ENCODE measurements around the gene LMNTD1. TPM values are rescaled to one million over a fixed set of nuclear protein-coding genes. Genes with fewer than 3 reads are reported as not detected.

The LMNTD1 gene
- total and polyA plus RNA-seq, 9 of the 15 experiments (the other 6 are each of a cell fraction or from before 2014, with no cell fraction given), result not detected

- TF ChIP-seq, protein P1, sequence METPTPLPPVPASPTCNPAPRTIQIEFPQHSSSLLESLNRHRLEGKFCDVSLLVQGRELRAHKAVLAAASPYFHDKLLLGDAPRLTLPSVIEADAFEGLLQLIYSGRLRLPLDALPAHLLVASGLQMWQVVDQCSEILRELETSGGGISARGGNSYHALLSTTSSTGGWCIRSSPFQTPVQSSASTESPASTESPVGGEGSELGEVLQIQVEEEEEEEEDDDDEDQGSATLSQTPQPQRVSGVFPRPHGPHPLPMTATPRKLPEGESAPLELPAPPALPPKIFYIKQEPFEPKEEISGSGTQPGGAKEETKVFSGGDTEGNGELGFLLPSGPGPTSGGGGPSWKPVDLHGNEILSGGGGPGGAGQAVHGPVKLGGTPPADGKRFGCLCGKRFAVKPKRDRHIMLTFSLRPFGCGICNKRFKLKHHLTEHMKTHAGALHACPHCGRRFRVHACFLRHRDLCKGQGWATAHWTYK (CRISPR knock-in tag; IDR thresholded peaks at IDR 0.05), result no peak
- TF ChIP-seq HDGF (IDR thresholded peaks at IDR 0.05), result no peak
These were observed 2.9 kb downstream of the LMNTD1 start (continued) for GRCh38 chr12:25550186-25550585.

GRCh38 chr12:25549120-25549519 is 4.0 kb downstream of the LMNTD1 start:
- Histone ChIP-seq H4K20me1 (replicated peaks; ENCODE audit: control insufficient read depth, insufficient read depth, low read length) (no peaks in the 10 kb centered on the region), H3K4me1 (replicated peaks in 1 of 2; ENCODE audit: control insufficient read depth in 2 of 2, insufficient read depth in 2 of 2, low read length in 2 of 2) (no peaks in the 10 kb centered on the region), H3K9ac (ENCODE audit: insufficient read depth in 1 of 2, low read depth in 2 of 2, low read length in 2 of 2) (no peak overlapping the region), H3K9me1 (ENCODE audit: control insufficient read depth, insufficient read depth, low read length) (no peaks in the 10 kb centered on the region), H3K79me2 (ENCODE audit: control insufficient read depth, insufficient read depth, low read length) (no peaks in the 10 kb centered on the region), H3K9me3 (replicated peaks; ENCODE audit: control insufficient read depth, insufficient read depth, low read depth, low read length) (no peaks in the 10 kb centered on the region), H3K36me3 (ENCODE audit: control insufficient read depth, insufficient read depth, low read length) (no peaks in the 10 kb centered on the region), H3K4me2 (ENCODE audit: insufficient read depth, low read length) (no peak overlapping the region), H3K27me3 (ENCODE audit: control insufficient read depth in 2 of 2, insufficient read depth in 2 of 2, low read length in 2 of 2) (no peaks in the 10 kb centered on the region), H2AFZ (ENCODE audit: low read depth, low read length) (no peak overlapping the region), H3K4me3 (no peak overlapping the region), H3K27ac (ENCODE audit: extremely low read depth, low read depth, low read length) (no peak overlapping the region)
- DNase-seq (ENCODE audit: extremely low read depth in 1 of 4, low spot score in 3 of 4) (no peak), FAIRE-seq (no peak), ATAC-seq (no peak)
- ChIA-PET POLR2A (no interaction called here), CTCF (ENCODE audit: low intra/inter-chr PET ratio) (no interaction called here)
- no TSS peak for BruUV-seq (replicated peaks)
- TF ChIP-seq YY1 (IDR thresholded peaks at IDR 0.05; ENCODE audit: borderline replicate concordance in 1 of 3, control insufficient read depth in 1 of 3, extremely low read depth in 1 of 3, insufficient read depth in 3 of 3, insufficient read length in 1 of 3, insufficient replicate concordance in 2 of 3, low read depth in 1 of 3, low read length in 2 of 3) (no peak), PTRF (tag; IDR thresholded peaks at IDR 0.05) (no peak), HNRNPH1 (optimal IDR thresholded peaks at IDR 0.05; ENCODE audit: low read depth, low read length) (no peak), TEAD2 (tag; IDR thresholded peaks at IDR 0.05) (no peak), FOS (IDR thresholded peaks at IDR 0.05; ENCODE audit: extremely low read depth, insufficient read length) (no peak), MYC (IDR thresholded peaks at IDR 0.05; ENCODE audit: low read depth, low read length) (no peak), MYC (CRISPR knock-in tag; IDR thresholded peaks at IDR 0.05; ENCODE audit: borderline replicate concordance, low read depth) (no peak), PHF21A (IDR thresholded peaks at IDR 0.05; ENCODE audit: borderline replicate concordance, low read depth) (no peak), ZSCAN32 (CRISPR knock-in tag; IDR thresholded peaks at IDR 0.05) (no peak), RBFOX2 (IDR thresholded peaks at IDR 0.05; ENCODE audit: low read depth, low read length) (no peak), MCM2 (IDR thresholded peaks at IDR 0.05; ENCODE audit: low read depth) (no peak), ZNF785 (CRISPR knock-in tag; IDR thresholded peaks at IDR 0.05) (no peak), TAF9B (IDR thresholded peaks at IDR 0.05; ENCODE audit: partially characterized antibody) (no peak), RUNX1 (IDR thresholded peaks at IDR 0.05; ENCODE audit: low read depth) (no peak), NCOA1 (IDR thresholded peaks at IDR 0.05; ENCODE audit: low read depth) (no peak)
- TF ChIP-seq, protein P2, sequence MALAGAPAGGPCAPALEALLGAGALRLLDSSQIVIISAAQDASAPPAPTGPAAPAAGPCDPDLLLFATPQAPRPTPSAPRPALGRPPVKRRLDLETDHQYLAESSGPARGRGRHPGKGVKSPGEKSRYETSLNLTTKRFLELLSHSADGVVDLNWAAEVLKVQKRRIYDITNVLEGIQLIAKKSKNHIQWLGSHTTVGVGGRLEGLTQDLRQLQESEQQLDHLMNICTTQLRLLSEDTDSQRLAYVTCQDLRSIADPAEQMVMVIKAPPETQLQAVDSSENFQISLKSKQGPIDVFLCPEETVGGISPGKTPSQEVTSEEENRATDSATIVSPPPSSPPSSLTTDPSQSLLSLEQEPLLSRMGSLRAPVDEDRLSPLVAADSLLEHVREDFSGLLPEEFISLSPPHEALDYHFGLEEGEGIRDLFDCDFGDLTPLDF (CRISPR knock-in tag; IDR thresholded peaks at IDR 0.05), result no peak
- in situ Hi-C loops (cut with MboI) (no loop called here), intact Hi-C loops (cut with micrococcal nuclease) (no loop called here)

Measured in K562 (cell line).